Measurements from ENCODE around the gene GP1BB. TPM values are rescaled to one million over a fixed set of nuclear protein-coding genes. Genes with fewer than 3 reads are reported as not detected.

Gene GP1BB
- total and polyA plus RNA-seq, 2 of the 13 experiments (the other 11 are each of a cell fraction or from before 2014, with no cell fraction given) = not detected

GRCh38 chr22:19674129-19674928, 49.0 kb upstream of the GP1BB start (continued):
- no peak for TF ChIP-seq RNF219 (CRISPR knock-in tag; IDR thresholded peaks at IDR 0.05)
- no peak for TF ChIP-seq PAWR (CRISPR knock-in tag; IDR thresholded peaks at IDR 0.05; ENCODE audit: borderline replicate concordance)
- TF ChIP-seq ZNF318 (CRISPR knock-in tag; IDR thresholded peaks at IDR 0.05) = no peak
- TF ChIP-seq TBL1XR1 (IDR thresholded peaks at IDR 0.05; ENCODE audit: borderline replicate concordance, low read length, partially characterized antibody) = no peak
- TF ChIP-seq ZNF558 (CRISPR knock-in tag; IDR thresholded peaks at IDR 0.05; ENCODE audit: borderline replicate concordance) = no peak
- TF ChIP-seq HIVEP1 (CRISPR knock-in tag; IDR thresholded peaks at IDR 0.05) = no peak
- no peak for TF ChIP-seq TCF7L2 (IDR thresholded peaks at IDR 0.05; ENCODE audit: low read depth, low read length)
- no peak for TF ChIP-seq ZNF205 (CRISPR knock-in tag; IDR thresholded peaks at IDR 0.05)

Measured in HepG2 (cell line).